Measurements from ENCODE around the gene RAD51B. TPM values are rescaled to one million over a fixed set of nuclear protein-coding genes. Genes with fewer than 3 reads are reported as not detected.

RAD51B gene
- total and polyA plus RNA-seq, 3 donors from 2014 or later, result 5.5 to 22.5 (median 19.1) TPM

DNA sequence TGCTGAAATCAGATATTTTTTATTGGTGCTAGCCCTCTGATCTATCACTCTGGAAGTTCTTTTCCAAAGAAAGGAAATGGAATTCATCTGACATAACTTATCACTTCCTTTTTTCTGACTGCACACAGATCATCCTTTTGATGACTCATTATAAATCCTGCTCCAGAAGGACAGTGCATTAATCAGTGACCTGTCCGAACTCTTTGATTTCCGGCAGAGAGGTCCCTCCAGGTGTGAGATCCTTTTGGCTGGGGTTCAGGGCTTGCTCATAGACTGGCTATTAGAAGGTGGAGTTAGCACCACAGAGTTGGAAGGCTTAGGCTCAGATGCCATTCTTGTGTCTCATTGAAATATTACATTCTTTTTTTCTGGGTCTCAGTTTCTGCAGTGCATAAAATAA, 645.1 kb downstream of the RAD51B start:
- 88 to 97% methylated on average over 2 of the region's 2 CpGs for WGBS, 2 donors
- Histone ChIP-seq H3K36me3 (ENCODE audit: low read depth, missing control alignments) (no peaks in the 10 kb centered on the region), H3K27ac (no peak overlapping the region), H3K4me3 (no peak overlapping the region), H3K4me1 (peaks cover 21% of the 10 kb centered on the region), H3K9me3 (no peaks in the 10 kb centered on the region), H3K27me3 (no peaks in the 10 kb centered on the region)
- DNase-seq, result no peak
- intact Hi-C loops (cut with DNase I; ENCODE audit: low total_unique reads), result no loop called here
- TF ChIP-seq POLR2A (IDR thresholded peaks at IDR 0.05), result no peak

DNA sequence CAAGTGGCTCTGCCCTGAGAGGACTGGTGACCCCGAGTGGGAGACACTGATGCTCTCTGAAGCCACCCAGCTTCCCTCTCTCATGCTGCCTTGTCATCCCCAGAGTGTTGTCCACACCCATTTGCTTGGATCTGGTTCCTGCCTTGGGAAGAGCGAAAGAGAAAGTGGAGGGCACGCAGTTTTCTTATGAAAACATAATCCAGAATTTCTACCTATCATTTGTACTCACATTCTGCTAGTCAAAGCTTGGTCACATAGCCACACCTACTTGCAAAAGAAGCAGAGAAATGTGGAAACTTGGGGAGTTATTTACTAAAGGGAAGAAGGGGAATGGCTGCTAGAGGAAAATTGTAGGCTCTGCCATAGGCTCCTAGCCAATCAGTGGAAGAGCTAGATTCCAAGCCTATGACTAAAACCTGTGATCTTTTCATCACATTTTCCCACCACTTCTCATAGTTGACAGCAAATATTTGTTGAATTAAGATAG, 647.0 kb downstream of the RAD51B start:
- no peak for DNase-seq
- TF ChIP-seq, protein P1, sequence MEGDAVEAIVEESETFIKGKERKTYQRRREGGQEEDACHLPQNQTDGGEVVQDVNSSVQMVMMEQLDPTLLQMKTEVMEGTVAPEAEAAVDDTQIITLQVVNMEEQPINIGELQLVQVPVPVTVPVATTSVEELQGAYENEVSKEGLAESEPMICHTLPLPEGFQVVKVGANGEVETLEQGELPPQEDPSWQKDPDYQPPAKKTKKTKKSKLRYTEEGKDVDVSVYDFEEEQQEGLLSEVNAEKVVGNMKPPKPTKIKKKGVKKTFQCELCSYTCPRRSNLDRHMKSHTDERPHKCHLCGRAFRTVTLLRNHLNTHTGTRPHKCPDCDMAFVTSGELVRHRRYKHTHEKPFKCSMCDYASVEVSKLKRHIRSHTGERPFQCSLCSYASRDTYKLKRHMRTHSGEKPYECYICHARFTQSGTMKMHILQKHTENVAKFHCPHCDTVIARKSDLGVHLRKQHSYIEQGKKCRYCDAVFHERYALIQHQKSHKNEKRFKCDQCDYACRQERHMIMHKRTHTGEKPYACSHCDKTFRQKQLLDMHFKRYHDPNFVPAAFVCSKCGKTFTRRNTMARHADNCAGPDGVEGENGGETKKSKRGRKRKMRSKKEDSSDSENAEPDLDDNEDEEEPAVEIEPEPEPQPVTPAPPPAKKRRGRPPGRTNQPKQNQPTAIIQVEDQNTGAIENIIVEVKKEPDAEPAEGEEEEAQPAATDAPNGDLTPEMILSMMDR (IDR thresholded peaks at IDR 0.05), result no peak
- no peak for TF ChIP-seq POLR2A (IDR thresholded peaks at IDR 0.05)
- Histone ChIP-seq H3K4me1 (peaks cover 30% of the 10 kb centered on the region), H3K4me3 (no peak overlapping the region), H3K36me3 (ENCODE audit: low read depth, missing control alignments) (no peaks in the 10 kb centered on the region), H3K9me3 (no peaks in the 10 kb centered on the region), H3K27me3 (no peaks in the 10 kb centered on the region), H3K27ac (no peak overlapping the region)
- intact Hi-C loops (cut with DNase I; ENCODE audit: low total_unique reads), result no loop called here
- 88 to 95% methylated on average over 3 of the region's 3 CpGs for WGBS, 2 donors

DNA sequence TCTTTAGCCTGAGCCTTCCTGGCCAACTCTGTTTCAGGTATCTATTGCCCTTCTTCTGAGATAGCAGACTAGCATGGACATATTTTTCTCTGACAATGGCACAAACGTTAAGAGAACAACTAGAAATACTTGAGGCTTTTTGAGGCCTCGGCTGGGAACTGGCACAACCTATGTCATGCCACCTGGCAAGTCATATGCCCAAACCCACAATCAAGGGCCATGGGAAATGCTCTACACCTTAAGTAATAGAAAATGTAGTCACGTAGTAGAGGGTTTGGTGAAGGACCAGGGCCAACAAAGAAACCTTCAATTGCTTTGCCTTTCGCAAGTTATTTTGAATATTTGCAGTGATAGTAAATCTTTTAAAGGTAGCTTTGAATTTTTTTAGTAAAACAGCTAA, 647.8 kb downstream of the RAD51B start:
- Histone ChIP-seq H3K36me3 (ENCODE audit: low read depth, missing control alignments) (no peaks in the 10 kb centered on the region), H3K4me1 (peaks cover 30% of the 10 kb centered on the region), H3K27ac (no peak overlapping the region), H3K4me3 (no peak overlapping the region), H3K9me3 (no peaks in the 10 kb centered on the region), H3K27me3 (no peaks in the 10 kb centered on the region)
- intact Hi-C loops (cut with DNase I; ENCODE audit: low total_unique reads), result no loop called here
- 82 to 90% methylated on average over 4 of the region's 4 CpGs for WGBS, 2 donors
- no peak for DNase-seq
- TF ChIP-seq, protein P1 (IDR thresholded peaks at IDR 0.05), result no peak
- TF ChIP-seq POLR2A (IDR thresholded peaks at IDR 0.05), result no peak

DNA sequence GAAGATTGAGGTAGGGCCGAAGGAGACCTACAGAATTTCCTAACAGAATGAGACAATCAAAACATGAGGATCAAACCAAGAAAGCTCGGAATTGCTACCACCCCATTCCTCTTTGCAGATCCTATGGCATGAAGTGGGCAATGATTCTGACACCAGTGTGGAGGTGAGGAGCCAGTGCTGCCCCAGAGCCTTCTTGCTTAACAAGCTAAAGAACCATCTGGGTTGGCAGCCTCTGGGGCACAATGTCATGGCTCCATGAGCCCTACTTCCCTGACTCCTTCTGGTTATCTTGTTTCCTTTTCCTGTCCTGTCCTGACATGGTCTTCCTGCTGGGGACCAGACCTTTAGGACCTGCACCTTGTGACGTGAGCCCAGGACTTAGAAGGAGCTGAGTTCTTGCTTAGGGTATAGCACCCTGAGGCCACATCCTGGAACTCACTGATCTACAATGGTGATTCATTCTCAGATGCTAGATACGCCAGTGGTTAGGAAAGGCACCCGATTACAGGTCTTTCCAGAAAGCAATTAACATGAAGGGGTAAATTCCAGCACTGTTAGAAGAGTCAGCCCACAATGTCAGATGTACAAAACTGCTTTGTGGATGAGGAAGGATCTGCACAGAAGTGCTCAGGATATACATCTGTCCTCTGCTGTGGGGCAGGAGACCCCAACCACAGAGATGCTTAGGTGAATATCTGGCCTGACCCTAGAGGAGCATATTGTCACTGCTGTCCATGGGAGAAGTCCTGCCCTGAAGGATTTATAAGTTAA, 649.0 kb downstream of the RAD51B start:
- H3K27me3 ChIP-seq, result no peaks in the 10 kb centered on the region
- intact Hi-C loops (cut with DNase I; ENCODE audit: low total_unique reads), result no loop called here
- H3K9me3 ChIP-seq, result no peaks in the 10 kb centered on the region
- H3K4me1 ChIP-seq, result peaks cover 30% of the 10 kb centered on the region
- no peak for DNase-seq
- no peaks in the 10 kb centered on the region for H3K36me3 ChIP-seq (ENCODE audit: low read depth, missing control alignments)
- no peak for TF ChIP-seq POLR2A (IDR thresholded peaks at IDR 0.05)
- TF ChIP-seq, protein P1 (IDR thresholded peaks at IDR 0.05), result no peak
- whole genome bisulfite sequencing, 2 donors, result 90 to 96% methylated on average over 5 of the region's 5 CpGs
- H3K4me3 ChIP-seq, result no peak overlapping the region
- H3K27ac ChIP-seq, result peak overlapping the region; percentile 47 to 63

DNA sequence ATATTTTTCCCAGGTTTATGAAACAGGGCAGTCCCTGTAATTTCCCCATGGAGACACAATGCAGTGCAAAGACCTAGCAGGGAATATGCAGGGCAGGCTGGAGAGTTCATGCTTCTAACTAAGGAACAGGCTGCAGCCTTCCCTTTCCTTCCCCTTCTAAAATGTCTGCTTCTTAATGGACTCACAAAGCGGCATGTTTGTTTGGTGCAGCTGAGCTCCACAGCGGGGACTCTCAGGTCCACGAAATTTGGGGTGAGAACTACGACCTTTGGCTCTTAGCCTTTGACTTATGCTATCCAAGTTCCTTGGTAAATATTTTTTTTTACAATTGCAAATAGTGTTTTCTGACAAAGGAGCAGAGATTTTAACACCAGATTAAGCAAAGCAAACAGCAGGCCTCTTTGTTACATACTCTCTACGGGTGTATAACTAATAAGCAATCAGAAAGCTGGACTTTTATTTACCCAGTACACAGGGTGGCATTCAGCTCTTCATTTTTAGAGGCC, 649.7 kb downstream of the RAD51B start:
- TF ChIP-seq, protein P1 (IDR thresholded peaks at IDR 0.05), result no peak
- no peak for TF ChIP-seq POLR2A (IDR thresholded peaks at IDR 0.05)
- Histone ChIP-seq H3K27ac (peak overlapping the region; percentile 47 to 63), H3K4me3 (no peak overlapping the region), H3K4me1 (peaks cover 30% of the 10 kb centered on the region), H3K9me3 (no peaks in the 10 kb centered on the region), H3K36me3 (ENCODE audit: low read depth, missing control alignments) (no peaks in the 10 kb centered on the region), H3K27me3 (no peaks in the 10 kb centered on the region)
- intact Hi-C loops (cut with DNase I; ENCODE audit: low total_unique reads), result no loop called here
- WGBS, 2 donors, result 66 to 74% methylated on average over 5 of the region's 5 CpGs
- no peak for DNase-seq
